ENCODE measurements around the gene IFITM1.

GRCh38 chr11:326842-327580 lies 13.2 kb downstream of the IFITM1 start:
- TF ChIP-seq CTCF (IDR thresholded peaks at IDR 0.05; ENCODE audit: low read depth, low read length, missing input control), result no peak
- TF ChIP-seq ATF3 (IDR thresholded peaks at IDR 0.05), result no peak
- TF ChIP-seq MAX (IDR thresholded peaks at IDR 0.05), result no peak
- TF ChIP-seq REST (IDR thresholded peaks at IDR 0.05), result peak; percentile 21
- peak; percentile 63 for TF ChIP-seq SP1 (IDR thresholded peaks at IDR 0.05)
- TF ChIP-seq TAF1 (conservative IDR thresholded peaks at IDR 0.05), result no peak
- peak in 1 of 2 donors; percentile 15 for TF ChIP-seq RAD21 (IDR thresholded peaks at IDR 0.05)
- peak; percentile 42 for TF ChIP-seq YY1 (IDR thresholded peaks at IDR 0.05)
- peak; percentile 22 to 60 for TF ChIP-seq RXRA (IDR thresholded peaks at IDR 0.05)
